Pancreas (tissue), 10 donors: ENCODE results near the gene BCL11B. TPM values are rescaled to one million over a fixed set of nuclear protein-coding genes. Genes with fewer than 3 reads are reported as not detected.
A peak's percentile ranks its signal among the peaks of the same experiment; 100 is the strongest.

Experiments
- ATAC-seq, 4 donors: fragments of 200-7000 bp; cut with Tn5 transposase; one replicate each; pipeline versions ENCODE4 v1.8.0 to v1.9.1; 2020; ENCODE audit warnings: mild to moderate bottlenecking in 4 of 4, moderate library complexity in 4 of 4
- DNase-seq, 6 donors: peaks; one replicate each; pipeline ENCODE4 v3.0.0-alpha.2; 2020
- FAIRE-seq: peaks from 2 replicates; lab custom pipeline; 2012; peaks lifted over from hg19 to GRCh38; lab: Jason Lieb, UNC
- H3K27ac ChIP-seq, 4 donors: fragments of 200-600 bp; sonication (generic); 1 replicate in 3 of 4; 2 replicates in 1 of 4; pipeline versions ENCODE4 v1.5.0 to v1.8.0; 2020
- H3K27me3 ChIP-seq, 4 donors: fragments of 200-600 bp; one replicate each; pipeline ENCODE4 v1.8.0; 2021
- H3K36me3 ChIP-seq, 3 donors: fragments of 200-600 bp; sonication (generic) in 1 of 3; one replicate each; pipeline versions ENCODE4 v1.5.0 to v1.8.0; 2020 to 2021
- H3K4me1 ChIP-seq, 3 donors: fragments of 200-600 bp; one replicate each; pipeline ENCODE4 v1.8.0; 2021
- H3K4me3 ChIP-seq, 4 donors: fragments of 200-600 bp; sonication (generic) in 2 of 4; one replicate each; pipeline versions ENCODE4 v1.5.0 to v1.8.0; 2020 to 2021
- H3K9me3 ChIP-seq, 4 donors: fragments of 200-600 bp; one replicate each; pipeline ENCODE4 v1.8.0; 2021
- CTCF ChIP-seq, 4 donors: fragments of 200-600 bp; sonication (generic) in 3 of 4; IDR thresholded peaks; one replicate each; pipeline versions ENCODE4 v1.5.0 to v1.8.0; 2021; ENCODE audit warnings: antibody characterized with exemption in 4 of 4
- WGBS, 2 donors: extraction: QIAGEN DNeasy Blood & Tissue Kit; methylation state at CpG; one replicate each; pipeline ENCODE4 v1.1.7; 2013; 5-methylcytosine and 5-hydroxymethylcytosine counted together
- intact Hi-C, 3 donors: fragments of 100-400 bp; cut with DNase I; formaldehyde crosslinking; loops; one replicate each; pipeline versions ENCODE4 v1.11.1 to v1.14.2; 2022
- polyA plus RNA-seq, 2 donors: library from polyadenylated mRNA; stranded (reverse); fragments of 200-250 nt; gene quantifications; one replicate each; pipeline ENCODE4 v1.2.3, GENCODE V29; 2013
- total RNA-seq, 6 donors: library from RNA; stranded (reverse); fragmentation: NEBNext Ultra II Directional in 4 of 6; extraction: Animal tissue kit (Norgen Biotek cat#: 25700) in 4 of 6; gene quantifications; one replicate each; pipeline versions ENCODE4 v1.2.1 to v1.2.4, GENCODE V29; 2021 to 2023
- donor health status: healthy with polysubstance abuse.
- donor health status: DM: no; HTN: no; CAD: no; lungs with moderate emphysema.
- donor health status: DM: no; HTN: no; CAD: no.
- donor health status: control.
- donor health status: control.
- donor health status: Bipolar disorder and iron deficiency.
- donor health status: DM: yes; HTN: yes; CAD: no.
- donor health status: DM: no; HTN: no; CAD: no.
- donor health status: DM: no; HTN: no; CAD: no.
- donor health status: DM: yes; HTN: yes; CAD: no.

Gene BCL11B
- total and polyA plus RNA-seq, 8 donors = 0.04 to 0.47 (median 0.27) TPM

DNA sequence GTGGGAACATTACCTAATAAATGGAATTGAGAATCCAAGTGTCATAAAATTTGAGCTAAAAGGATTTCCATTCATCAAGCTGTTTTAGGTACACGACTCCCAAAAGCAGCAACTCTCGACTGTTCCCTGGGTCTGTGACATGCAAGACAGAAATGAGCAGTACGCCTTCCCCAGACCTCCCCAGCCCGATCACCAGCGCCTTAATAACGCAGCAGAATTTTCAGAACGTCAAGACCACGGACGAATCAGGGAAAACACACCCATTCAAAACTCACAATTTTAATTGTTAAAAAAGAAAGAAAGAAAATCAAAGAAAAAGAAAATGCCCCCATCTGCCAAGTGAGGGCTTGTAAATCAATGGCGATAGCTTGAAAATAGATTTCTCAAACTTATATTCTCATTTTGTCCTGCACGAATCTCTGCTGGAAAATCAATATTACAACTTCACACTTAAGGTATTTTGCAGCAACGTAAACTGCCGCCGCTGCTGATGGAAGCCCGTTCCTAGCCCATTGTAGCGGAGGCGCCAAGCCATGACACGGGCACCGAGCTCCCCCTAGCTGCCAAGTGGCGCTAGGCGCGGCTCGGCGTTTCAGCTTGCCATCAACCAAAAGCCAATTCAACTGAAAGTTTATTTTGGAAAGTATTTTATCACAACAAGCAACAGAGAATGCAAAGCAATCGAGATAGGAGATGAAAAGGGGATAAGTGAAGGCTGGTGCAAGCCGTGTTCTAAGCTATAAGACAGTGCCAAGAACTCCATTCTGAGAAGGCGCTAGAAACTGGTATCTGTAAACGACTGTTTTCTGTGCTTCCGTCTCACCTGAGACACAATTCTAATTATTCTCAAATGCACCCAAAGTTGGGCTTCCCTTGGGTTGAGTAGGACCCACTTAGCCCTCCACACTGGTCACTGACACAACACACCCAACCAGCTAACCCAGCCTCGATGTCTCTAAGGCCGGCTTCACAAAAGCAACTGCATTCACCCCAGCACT, 5.5 kb downstream of the BCL11B start:
- WGBS, 2 donors = 18 to 21% methylated on average over 31 of the region's 31 CpGs
- TF ChIP-seq CTCF (IDR thresholded peaks at IDR 0.05) = peak; percentile 85 to 92 (median 90)
- Histone ChIP-seq H3K9me3 (no peaks in the 10 kb centered on the region), H3K4me1 (peaks cover 0 to 3% (median 2%) of the 10 kb centered on the region in 3 donors), H3K36me3 (no peaks in the 10 kb centered on the region), H3K27me3 (peaks cover 0 to 35% (median 2%) of the 10 kb centered on the region in 4 donors), H3K4me3 (no peak overlapping the region), H3K27ac (no peak overlapping the region)
- peak; percentile 85 to 98 (median 94) for ATAC-seq
- peak; percentile 28 to 91 (median 76) for DNase-seq
- peak; percentile 74 for FAIRE-seq
- intact Hi-C loops = loop anchor here in 2 of 3 donors (10.0 kb wide), 1 partner anchor 1132 kb away; no protein-coding TSS in a partner anchor

GRCh38 chr14:99265571-99265970, 6.4 kb downstream of the BCL11B start:
- intact Hi-C loops = loop anchor here in 2 of 3 donors (10.0 kb wide), 1 partner anchor 1131 kb away; no protein-coding TSS in a partner anchor
- WGBS, 2 donors = 68 to 75% methylated on average over 10 of the region's 10 CpGs
- DNase-seq (no peak), FAIRE-seq (no peak), ATAC-seq (no peak)
- Histone ChIP-seq H3K36me3 (no peaks in the 10 kb centered on the region), H3K4me3 (no peak overlapping the region), H3K4me1 (no peaks in the 10 kb centered on the region), H3K27ac (no peak overlapping the region), H3K9me3 (no peaks in the 10 kb centered on the region), H3K27me3 (peaks cover 0 to 33% (median 2%) of the 10 kb centered on the region in 4 donors)
- TF ChIP-seq CTCF (IDR thresholded peaks at IDR 0.05) = no peak

- Histone ChIP-seq H3K9me3 (no peaks in the 10 kb centered on the region), H3K27ac (no peak overlapping the region), H3K36me3 (no peaks in the 10 kb centered on the region), H3K4me1 (no peaks in the 10 kb centered on the region), H3K4me3 (no peak overlapping the region), H3K27me3 (peaks cover 0 to 31% (median 2%) of the 10 kb centered on the region in 4 donors)
- WGBS, 2 donors = 66 to 80% methylated on average over 17 of the region's 17 CpGs
- no peak for ATAC-seq
- FAIRE-seq = no peak
- intact Hi-C loops = loop anchor here in 2 of 3 donors (10.0 kb wide), 1 partner anchor 1130 kb away; no protein-coding TSS in a partner anchor
- TF ChIP-seq CTCF (IDR thresholded peaks at IDR 0.05) = no peak
- no peak for DNase-seq
Measured at GRCh38 chr14:99264691-99265450, 7.1 kb downstream of the BCL11B start.

GRCh38 chr14:99263564-99264330, 8.2 kb downstream of the BCL11B start:
- DNase-seq (no peak), FAIRE-seq (no peak), ATAC-seq (no peak)
- H3K36me3 ChIP-seq = no peaks in the 10 kb centered on the region
- H3K27me3 ChIP-seq = peaks cover 0 to 20% (median 2%) of the 10 kb centered on the region in 4 donors
- H3K4me1 ChIP-seq = no peaks in the 10 kb centered on the region
- WGBS, 2 donors = 63 to 71% methylated on average over 8 of the region's 8 CpGs
- H3K27ac ChIP-seq = no peak overlapping the region
- intact Hi-C loops = loop anchor here in 2 of 3 donors (10.0 kb wide), 1 partner anchor 1129 kb away; no protein-coding TSS in a partner anchor
- H3K9me3 ChIP-seq = no peaks in the 10 kb centered on the region
- TF ChIP-seq CTCF (IDR thresholded peaks at IDR 0.05) = no peak
- H3K4me3 ChIP-seq = no peak overlapping the region
